Renal cortex interstitium (tissue), 11 donors: ENCODE measurements around the gene MRPS25. TPM values are rescaled to one million over a fixed set of nuclear protein-coding genes. Genes with fewer than 3 reads are reported as not detected.

Experiments used
- DNase-seq, 11 donors: peaks; one replicate each; pipeline ENCODE4 v3.0.0-alpha.2; 2013; ENCODE audit warnings: low read depth in 9 of 11, low spot score in 4 of 11; ENCODE audit errors: extremely low read depth in 1 of 11
- polyA plus RNA-seq, 3 donors: library from polyadenylated mRNA; unstranded; fragments of 120-200 nt; gene quantifications; one replicate each; pipeline ENCODE4 v1.2.1, GENCODE V29; 2013; ENCODE audit not compliant: insufficient read length in 3 of 3

The MRPS25 gene
- polyA plus RNA-seq, 3 donors: 64.9 to 107 (median 67.9) TPM

GRCh38 chr3:15094187-15094875, 29.2 kb upstream of the MRPS25 start:
- DNase-seq: no peak

- no peak for DNase-seq
Observed at GRCh38 chr3:15092686-15093085, 27.6 kb upstream of the MRPS25 start.

- no peak for DNase-seq
Observed at GRCh38 chr3:15091575-15091974, 26.5 kb upstream of the MRPS25 start.

- no peak for DNase-seq
Observed at GRCh38 chr3:15089201-15089600, 24.1 kb upstream of the MRPS25 start.

- no peak for DNase-seq
Observed at GRCh38 chr3:15086699-15087098, 21.6 kb upstream of the MRPS25 start.

- DNase-seq: no peak
Observed at GRCh38 chr3:15086263-15086662, 21.1 kb upstream of the MRPS25 start.

- no peak for DNase-seq
Observed at GRCh38 chr3:15083252-15083651, 18.1 kb upstream of the MRPS25 start.

GRCh38 chr3:15081960-15082664, 17.0 kb upstream of the MRPS25 start:
- no peak for DNase-seq

GRCh38 chr3:15079091-15079490, 14.0 kb upstream of the MRPS25 start:
- DNase-seq: no peak

- DNase-seq: no peak
Observed at GRCh38 chr3:15074500-15074899, 9.4 kb upstream of the MRPS25 start.

GRCh38 chr3:15071699-15072098, 6.6 kb upstream of the MRPS25 start:
- no peak for DNase-seq

GRCh38 chr3:15069441-15069840, 4.3 kb upstream of the MRPS25 start:
- DNase-seq: no peak

GRCh38 chr3:15066467-15066866, 1.4 kb upstream of the MRPS25 start:
- DNase-seq: no peak

GRCh38 chr3:15065550-15066007, 464 bp upstream of the MRPS25 start:
- no peak for DNase-seq

GRCh38 chr3:15064299-15064834, 748 bp downstream of the MRPS25 start:
- peak in 1 of 11 donors; percentile 16 for DNase-seq

GRCh38 chr3:15063656-15064286, 1.3 kb downstream of the MRPS25 start:
- no peak for DNase-seq

- DNase-seq: no peak
Observed at GRCh38 chr3:15063238-15063637, 1.9 kb downstream of the MRPS25 start.

- no peak for DNase-seq
Observed at GRCh38 chr3:15060029-15060428, 5.1 kb downstream of the MRPS25 start.

GRCh38 chr3:15056676-15057404, 8.3 kb downstream of the MRPS25 start:
- DNase-seq: no peak
